Measurements from ENCODE around the gene GDA. TPM values are rescaled to one million over a fixed set of nuclear protein-coding genes. Genes with fewer than 3 reads are reported as not detected.

The GDA gene
- not detected in 2 replicates for total RNA-seq

GRCh38 chr9:72149231-72149975 lies at the start of gene GDA:
Gene GDA, plus strand, starts transcription at chr9:72149440. Its CDS starts 120 bp downstream, at chr9:72149560.

Other genes with a start within 250 kb of the GDA start
- gene ABHD17B, start 238.2 kb upstream of the GDA start, total RNA-seq: 23.9 and 24.3 TPM in 2 replicates
- gene C9orf85, start 237.8 kb upstream of the GDA start, total RNA-seq: 11.0 and 14.7 TPM in 2 replicates
- gene C9orf57, start 88.8 kb upstream of the GDA start, total RNA-seq: not detected in 2 replicates
- 84.1 and 114 TPM in 2 replicates for gene ZFAND5, start 215.8 kb downstream of the GDA start, total RNA-seq

All from endothelial cell of coronary artery (primary cell).